Karpas-422 (cell line): ENCODE measurements around the gene CNTN4. TPM values are rescaled to one million over a fixed set of nuclear protein-coding genes. Genes with fewer than 3 reads are reported as not detected.

Experiments
- DNase-seq: peaks from one replicate; pipeline ENCODE4 v3.0.0-alpha.2; 2015
- H2AFZ ChIP-seq: fragments of 200-600 bp; sonication (generic); 2 replicates; pipeline ENCODE4 v1.6.1; 2014; ENCODE audit warnings: antibody characterized with exemption, low read length, mixed read lengths
- H3K27ac ChIP-seq: fragments of 200-600 bp; sonication (generic); 2 replicates; pipeline ENCODE4 v1.5.1; 2014; ENCODE audit warnings: mild to moderate bottlenecking, low read length, moderate library complexity
- H3K27me3 ChIP-seq: fragments of 200-600 bp; sonication (generic); 2 replicates; pipeline ENCODE4 v1.6.1; 2014; ENCODE audit warnings: low read length, mixed read lengths
- H3K36me3 ChIP-seq: fragments of 200-600 bp; sonication (generic); 2 replicates; pipeline ENCODE4 v1.6.1; 2014; ENCODE audit warnings: low read length, mixed read lengths; ENCODE audit not compliant: insufficient read depth
- H3K4me1 ChIP-seq: fragments of 200-600 bp; sonication (generic); 2 replicates; pipeline ENCODE4 v1.6.1; 2014; ENCODE audit warnings: mild to moderate bottlenecking, low read length, mixed read lengths
- H3K4me2 ChIP-seq: fragments of 200-600 bp; sonication (generic); 2 replicates; pipeline ENCODE4 v1.6.1; 2014; ENCODE audit warnings: low read length, low read depth, mild to moderate bottlenecking; ENCODE audit not compliant: poor library complexity, severe bottlenecking
- H3K4me3 ChIP-seq: fragments of 200-600 bp; sonication (generic); 2 replicates; pipeline ENCODE4 v1.5.1; 2014; ENCODE audit warnings: mild to moderate bottlenecking, antibody characterized with exemption, low read length, mixed read lengths
- H3K79me2 ChIP-seq: fragments of 200-600 bp; sonication (generic); 2 replicates; pipeline ENCODE4 v1.6.1; 2014; ENCODE audit warnings: mild to moderate bottlenecking, low read length, mixed read lengths
- H3K9ac ChIP-seq: fragments of 200-600 bp; sonication (generic); 2 replicates; pipeline ENCODE4 v1.6.0; 2014; ENCODE audit warnings: low read length
- H3K9me2 ChIP-seq: fragments of 200-600 bp; sonication (generic), shearing (Covaris generic); replicated peaks from 2 replicates; pipeline ENCODE4 v1.6.0; 2014; ENCODE audit warnings: mild to moderate bottlenecking, low read length, moderate library complexity; ENCODE audit not compliant: insufficient read depth
- H3K9me3 ChIP-seq: fragments of 300-700, 200-600 bp; sonication (generic); 2 replicates; pipeline ENCODE4 v1.6.1; 2014; ENCODE audit warnings: low read length, mixed read lengths
- H4K20me1 ChIP-seq: fragments of 200-600 bp; sonication (generic); 2 replicates; pipeline ENCODE4 v1.6.1; 2014; ENCODE audit warnings: mild to moderate bottlenecking, antibody characterized with exemption, low read length, low read depth; ENCODE audit not compliant: insufficient read depth
- total RNA-seq: library from RNA; depleted of rRNA; stranded (reverse); fragments of >200 nt; shearing (Covaris generic); gene quantifications from 2 replicates; pipeline ENCODE4 v1.2.3, GENCODE V29; 2014; ENCODE audit warnings: low replicate concordance

Gene CNTN4
- total RNA-seq, 1 experiment from 2014 or later, result 0.19 TPM

DNA sequence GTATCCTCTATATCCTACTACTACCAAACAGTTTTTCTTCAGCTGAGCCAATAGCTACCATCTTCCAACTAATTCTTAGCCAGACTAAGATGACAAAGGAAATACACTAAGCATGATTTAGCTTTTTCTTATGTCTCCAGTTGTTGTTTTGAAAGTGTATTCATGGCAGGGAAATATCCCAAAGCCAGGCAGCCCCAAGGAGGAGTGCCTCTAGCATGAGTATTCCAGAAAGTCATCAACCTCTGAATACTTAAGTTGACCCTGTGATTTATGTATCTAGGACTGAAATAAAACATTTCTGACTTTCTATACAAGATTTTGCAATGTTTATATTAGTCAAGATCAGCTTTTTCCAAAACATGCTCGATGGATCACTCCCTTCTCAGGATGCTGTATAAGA lies 562.4 kb downstream of the CNTN4 start:
- Histone ChIP-seq H3K4me2 (no peak overlapping the region), H3K4me1 (peaks cover 5% of the 10 kb centered on the region), H3K36me3 (no peaks in the 10 kb centered on the region), H3K79me2 (no peaks in the 10 kb centered on the region), H3K4me3 (no peak overlapping the region), H3K27ac (no peak overlapping the region), H3K9me2 (no peaks in the 10 kb centered on the region), H3K27me3 (no peaks in the 10 kb centered on the region), H4K20me1 (no peaks in the 10 kb centered on the region), H2AFZ (no peak overlapping the region), H3K9ac (no peak overlapping the region), H3K9me3 (no peaks in the 10 kb centered on the region)
- DNase-seq, result no peak

GRCh38 chr3:2677501-2677900 lies 578.8 kb downstream of the CNTN4 start:
- Histone ChIP-seq H3K27ac (no peak overlapping the region), H4K20me1 (no peaks in the 10 kb centered on the region), H3K36me3 (no peaks in the 10 kb centered on the region), H3K9me2 (no peaks in the 10 kb centered on the region), H3K4me1 (no peaks in the 10 kb centered on the region), H2AFZ (no peak overlapping the region), H3K9ac (no peak overlapping the region), H3K4me3 (no peak overlapping the region), H3K79me2 (no peaks in the 10 kb centered on the region), H3K27me3 (no peaks in the 10 kb centered on the region), H3K9me3 (no peaks in the 10 kb centered on the region; the same call in 1 of the 2 replicates), H3K4me2 (no peak overlapping the region)
- DNase-seq, result no peak

DNA sequence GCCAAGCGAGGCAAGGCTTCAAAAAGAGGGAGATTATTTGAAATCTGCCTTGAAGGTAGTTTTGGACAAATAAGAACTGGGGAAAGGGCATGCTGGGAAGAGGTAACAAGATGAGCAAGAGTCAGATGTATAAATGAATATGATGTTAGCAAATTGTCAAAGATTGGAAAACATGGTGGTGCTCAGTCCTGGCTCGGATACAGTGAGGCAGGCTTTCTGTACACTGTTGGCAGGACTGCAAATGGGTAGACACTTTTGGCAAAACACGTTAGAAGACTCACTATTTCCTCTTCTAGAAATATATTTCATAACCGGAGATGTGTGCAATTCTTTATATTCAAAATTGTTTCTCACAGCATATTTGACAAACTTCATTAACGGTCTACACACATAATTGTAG lies 581.6 kb downstream of the CNTN4 start:
- Histone ChIP-seq H3K9ac (no peak overlapping the region), H3K27ac (no peak overlapping the region), H3K9me2 (no peaks in the 10 kb centered on the region), H3K27me3 (no peaks in the 10 kb centered on the region), H3K9me3 (no peaks in the 10 kb centered on the region), H2AFZ (no peak overlapping the region), H3K36me3 (no peaks in the 10 kb centered on the region), H3K4me3 (no peak overlapping the region), H4K20me1 (no peaks in the 10 kb centered on the region), H3K4me2 (no peak overlapping the region), H3K79me2 (no peaks in the 10 kb centered on the region), H3K4me1 (no peaks in the 10 kb centered on the region)
- DNase-seq, result no peak

- no peak overlapping the region for H2AFZ ChIP-seq
- H3K4me3 ChIP-seq, result no peak overlapping the region
These were observed 585.4 kb downstream of the CNTN4 start for GRCh38 chr3:2684046-2684445.

DNA sequence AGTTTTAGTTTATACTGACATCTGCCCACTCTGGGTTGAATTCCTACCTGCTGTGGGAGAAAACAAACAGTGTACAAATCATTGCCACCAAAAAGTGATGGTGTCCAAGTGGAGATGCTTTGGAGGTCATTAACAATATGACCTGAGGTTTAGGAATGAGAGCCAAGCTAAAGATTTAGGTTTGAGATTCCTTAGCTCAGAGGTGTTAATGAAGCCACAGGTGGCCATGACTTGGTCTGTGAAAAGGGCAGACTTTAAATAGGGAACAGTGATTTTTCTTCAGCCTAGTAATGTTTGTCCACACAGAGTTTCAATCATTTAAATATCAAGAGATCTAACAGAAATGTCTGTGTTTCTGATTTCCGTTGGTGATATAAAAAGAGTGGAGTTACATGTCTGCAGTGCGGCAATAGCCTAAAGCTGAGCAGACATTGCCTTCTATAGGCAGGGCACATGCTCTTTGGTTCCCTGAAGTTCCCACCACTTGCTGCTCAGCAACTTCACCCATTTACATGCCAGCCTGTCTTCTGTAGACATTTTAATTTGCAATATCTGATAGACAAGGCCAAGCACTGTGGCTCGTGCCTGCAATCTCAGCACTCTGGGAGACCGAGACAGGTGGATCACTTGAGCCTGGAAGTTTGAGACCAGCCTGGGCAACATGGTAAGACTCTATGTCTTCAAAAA lies 588.3 kb downstream of the CNTN4 start:
- Histone ChIP-seq H3K36me3 (no peaks in the 10 kb centered on the region), H3K9me2 (no peaks in the 10 kb centered on the region), H2AFZ (no peak overlapping the region), H3K4me2 (no peak overlapping the region), H3K4me3 (no peak overlapping the region), H3K9me3 (no peaks in the 10 kb centered on the region), H4K20me1 (no peaks in the 10 kb centered on the region), H3K27ac (no peak overlapping the region), H3K4me1 (no peaks in the 10 kb centered on the region), H3K27me3 (no peaks in the 10 kb centered on the region), H3K9ac (no peak overlapping the region), H3K79me2 (no peaks in the 10 kb centered on the region)
- DNase-seq, result no peak

More at GRCh38 chr3:2684046-2684445, 585.4 kb downstream of the CNTN4 start:
- no peaks in the 10 kb centered on the region for H3K9me2 ChIP-seq
- no peak overlapping the region for H3K9ac ChIP-seq
- no peak overlapping the region for H3K27ac ChIP-seq
- no peaks in the 10 kb centered on the region for H3K4me1 ChIP-seq
- H3K79me2 ChIP-seq, result no peaks in the 10 kb centered on the region
- no peaks in the 10 kb centered on the region for H4K20me1 ChIP-seq
- H3K36me3 ChIP-seq, result no peaks in the 10 kb centered on the region
- no peak overlapping the region for H3K4me2 ChIP-seq
- no peaks in the 10 kb centered on the region for H3K27me3 ChIP-seq
- DNase-seq, result no peak
- H3K9me3 ChIP-seq, result no peaks in the 10 kb centered on the region

DNA sequence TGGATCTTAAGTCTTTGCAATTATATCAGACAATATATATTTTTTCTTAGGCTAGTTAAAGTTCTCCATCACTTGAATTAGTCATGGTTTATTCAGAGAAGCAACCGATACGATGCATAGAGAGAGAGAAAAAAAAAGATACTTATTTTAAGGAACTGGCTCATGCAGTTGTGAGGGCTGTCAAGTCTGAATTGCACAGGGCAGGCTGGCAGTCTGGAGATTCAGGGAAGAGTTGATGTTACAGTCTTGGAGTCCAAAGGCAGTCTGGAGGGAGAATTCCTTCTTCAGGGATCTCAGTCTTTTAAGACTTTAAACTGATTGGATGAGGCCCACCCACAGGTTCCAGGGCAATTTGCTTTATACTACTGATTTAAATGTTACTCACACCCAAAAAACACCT lies 598.9 kb downstream of the CNTN4 start:
- no peak overlapping the region for H3K27ac ChIP-seq
- DNase-seq, result no peak
- no peaks in the 10 kb centered on the region for H3K79me2 ChIP-seq
- no peaks in the 10 kb centered on the region for H4K20me1 ChIP-seq
- H3K4me1 ChIP-seq, result no peaks in the 10 kb centered on the region
- H3K9ac ChIP-seq, result no peak overlapping the region
- H3K36me3 ChIP-seq, result no peaks in the 10 kb centered on the region
- H3K4me2 ChIP-seq, result no peak overlapping the region
- no peaks in the 10 kb centered on the region for H3K9me2 ChIP-seq
- H3K9me3 ChIP-seq, result no peaks in the 10 kb centered on the region
- no peak overlapping the region for H2AFZ ChIP-seq
- H3K4me3 ChIP-seq, result no peak overlapping the region
- H3K27me3 ChIP-seq, result no peaks in the 10 kb centered on the region

DNA sequence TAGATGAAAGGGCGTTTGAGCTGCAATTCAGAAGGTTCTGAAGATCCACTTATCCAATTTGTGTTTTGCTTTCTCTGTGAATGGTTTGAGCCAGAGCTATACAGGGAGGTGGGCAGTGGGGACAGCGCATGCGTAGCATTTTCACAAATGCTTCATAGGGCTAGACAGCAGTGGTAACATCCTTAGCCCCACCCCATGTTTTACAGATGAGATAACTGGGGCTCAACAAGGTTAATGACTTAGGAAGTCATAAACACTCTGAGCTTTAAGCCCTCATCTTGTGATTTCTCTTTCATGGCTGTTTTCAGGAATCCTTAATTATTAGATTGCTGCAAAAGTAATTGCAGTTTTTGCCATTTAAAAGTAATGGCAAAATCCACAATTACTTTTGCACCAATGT lies 602.8 kb downstream of the CNTN4 start:
- no peaks in the 10 kb centered on the region for H3K9me2 ChIP-seq
- H3K9me3 ChIP-seq, result no peaks in the 10 kb centered on the region
- H3K36me3 ChIP-seq, result no peaks in the 10 kb centered on the region
- no peak overlapping the region for H2AFZ ChIP-seq
- no peak for DNase-seq
- H4K20me1 ChIP-seq, result no peaks in the 10 kb centered on the region
- no peak overlapping the region for H3K4me3 ChIP-seq
- no peaks in the 10 kb centered on the region for H3K4me1 ChIP-seq
- H3K27me3 ChIP-seq, result no peaks in the 10 kb centered on the region; the same call in 1 of the 2 replicates
- no peaks in the 10 kb centered on the region for H3K79me2 ChIP-seq
- H3K9ac ChIP-seq, result no peak overlapping the region
- no peak overlapping the region for H3K27ac ChIP-seq
- H3K4me2 ChIP-seq, result no peak overlapping the region

GRCh38 chr3:2706144-2706835 lies 607.6 kb downstream of the CNTN4 start:
- peaks cover 7% of the 10 kb centered on the region; the same call in 1 of the 2 replicates for H3K4me1 ChIP-seq
- no peaks in the 10 kb centered on the region for H3K79me2 ChIP-seq
- H2AFZ ChIP-seq, result no peak overlapping the region
- H3K27me3 ChIP-seq, result no peaks in the 10 kb centered on the region; the same call in 1 of the 2 replicates
- no peaks in the 10 kb centered on the region for H4K20me1 ChIP-seq
- no peak overlapping the region for H3K27ac ChIP-seq
- H3K4me2 ChIP-seq, result no peak overlapping the region
- H3K9ac ChIP-seq, result no peak overlapping the region
- DNase-seq, result no peak
- no peaks in the 10 kb centered on the region for H3K9me2 ChIP-seq
- no peak overlapping the region for H3K4me3 ChIP-seq
- H3K9me3 ChIP-seq, result no peaks in the 10 kb centered on the region
- H3K36me3 ChIP-seq, result no peaks in the 10 kb centered on the region
